ENCODE data around the gene RAX2.

The RAX2 gene

GRCh38 chr19:3785938-3786824 is 14.2 kb upstream of the RAX2 start, which contains the start of gene MATK:
Gene MATK, minus strand, starts transcription at chr19:3786381. Its CDS starts 1,246 bp downstream, at chr19:3785135.
- no peak for DNase-seq (ENCODE audit: low read depth, low spot score)
- no CpG with 5 or more reads among the region's 101 CpGs for WGBS (ENCODE audit: insufficient coverage, insufficient read length)
- H3K27ac ChIP-seq (ENCODE audit: low read length) = no peak within 1 kb of the TSS
- H3K4me3 ChIP-seq (ENCODE audit: low read length) = peak within 1 kb of the TSS; percentile 86
- peaks cover 2% of the 10 kb centered on the region for H3K36me3 ChIP-seq (ENCODE audit: control insufficient read depth, insufficient read depth, low read length)
- peaks cover 7% of the 10 kb centered on the region for H3K4me1 ChIP-seq (ENCODE audit: control insufficient read depth, insufficient read depth, low read length)
- H3K27me3 ChIP-seq (ENCODE audit: control insufficient read depth, insufficient read depth, low read length) = peaks cover 3% of the 10 kb centered on the region; the same call in 1 of the 2 replicates
- no peaks in the 10 kb centered on the region for H3K9me3 ChIP-seq (ENCODE audit: control insufficient read depth, insufficient read depth, low read length)

GRCh38 chr19:3785451-3785937 is 13.5 kb upstream of the RAX2 start:
- Histone ChIP-seq H3K9me3 (ENCODE audit: control insufficient read depth, insufficient read depth, low read length) (no peaks in the 10 kb centered on the region), H3K4me3 (ENCODE audit: low read length) (peak overlapping the region; percentile 86), H3K27ac (ENCODE audit: low read length) (no peak overlapping the region), H3K36me3 (ENCODE audit: control insufficient read depth, insufficient read depth, low read length) (peaks cover 2% of the 10 kb centered on the region), H3K4me1 (ENCODE audit: control insufficient read depth, insufficient read depth, low read length) (peaks cover 7% of the 10 kb centered on the region), H3K27me3 (ENCODE audit: control insufficient read depth, insufficient read depth, low read length) (peaks cover 3% of the 10 kb centered on the region; the same call in 1 of the 2 replicates)
- WGBS (ENCODE audit: insufficient coverage, insufficient read length) = no CpG with 5 or more reads among the region's 47 CpGs
- no peak for DNase-seq (ENCODE audit: low read depth, low spot score)

GRCh38 chr19:3784607-3785450 is 12.8 kb upstream of the RAX2 start:
- peaks cover 2% of the 10 kb centered on the region for H3K36me3 ChIP-seq (ENCODE audit: control insufficient read depth, insufficient read depth, low read length)
- DNase-seq (ENCODE audit: low read depth, low spot score) = no peak
- H3K4me1 ChIP-seq (ENCODE audit: control insufficient read depth, insufficient read depth, low read length) = peaks cover 7% of the 10 kb centered on the region
- H3K27ac ChIP-seq (ENCODE audit: low read length) = no peak overlapping the region
- no peaks in the 10 kb centered on the region for H3K9me3 ChIP-seq (ENCODE audit: control insufficient read depth, insufficient read depth, low read length)
- no CpG with 5 or more reads among the region's 25 CpGs for WGBS (ENCODE audit: insufficient coverage, insufficient read length)
- peaks cover 3% of the 10 kb centered on the region; the same call in 1 of the 2 replicates for H3K27me3 ChIP-seq (ENCODE audit: control insufficient read depth, insufficient read depth, low read length)
- peak overlapping the region; percentile 86 for H3K4me3 ChIP-seq (ENCODE audit: low read length)

GRCh38 chr19:3783660-3784584 is 11.9 kb upstream of the RAX2 start:
- no peaks in the 10 kb centered on the region for H3K9me3 ChIP-seq (ENCODE audit: control insufficient read depth, insufficient read depth, low read length)
- H3K27me3 ChIP-seq (ENCODE audit: control insufficient read depth, insufficient read depth, low read length) = peaks cover 3% of the 10 kb centered on the region; the same call in 1 of the 2 replicates
- 100% methylated on average over 1 of the region's 49 CpGs for WGBS (ENCODE audit: insufficient coverage, insufficient read length)
- no peak overlapping the region for H3K27ac ChIP-seq (ENCODE audit: low read length)
- H3K4me1 ChIP-seq (ENCODE audit: control insufficient read depth, insufficient read depth, low read length) = peaks cover 7% of the 10 kb centered on the region
- H3K36me3 ChIP-seq (ENCODE audit: control insufficient read depth, insufficient read depth, low read length) = peaks cover 2% of the 10 kb centered on the region
- DNase-seq (ENCODE audit: low read depth, low spot score) = no peak
- no peak overlapping the region for H3K4me3 ChIP-seq (ENCODE audit: low read length)

- WGBS (ENCODE audit: insufficient coverage, insufficient read length) = no CpG with 5 or more reads among the region's 13 CpGs
- DNase-seq (ENCODE audit: low read depth, low spot score) = no peak
- H3K27ac ChIP-seq (ENCODE audit: low read length) = no peak overlapping the region
- H3K9me3 ChIP-seq (ENCODE audit: control insufficient read depth, insufficient read depth, low read length) = no peaks in the 10 kb centered on the region
- H3K36me3 ChIP-seq (ENCODE audit: control insufficient read depth, insufficient read depth, low read length) = peaks cover 2% of the 10 kb centered on the region
- H3K27me3 ChIP-seq (ENCODE audit: control insufficient read depth, insufficient read depth, low read length) = peaks cover 3% of the 10 kb centered on the region; the same call in 1 of the 2 replicates
- no peak overlapping the region for H3K4me3 ChIP-seq (ENCODE audit: low read length)
- H3K4me1 ChIP-seq (ENCODE audit: control insufficient read depth, insufficient read depth, low read length) = peaks cover 7% of the 10 kb centered on the region
Measured at GRCh38 chr19:3782903-3783302, 10.9 kb upstream of the RAX2 start.

- Histone ChIP-seq H3K27ac (ENCODE audit: low read length) (no peak overlapping the region), H3K27me3 (ENCODE audit: control insufficient read depth, insufficient read depth, low read length) (peaks cover 3% of the 10 kb centered on the region; the same call in 1 of the 2 replicates), H3K4me3 (ENCODE audit: low read length) (no peak overlapping the region), H3K9me3 (ENCODE audit: control insufficient read depth, insufficient read depth, low read length) (no peaks in the 10 kb centered on the region), H3K4me1 (ENCODE audit: control insufficient read depth, insufficient read depth, low read length) (peaks cover 7% of the 10 kb centered on the region), H3K36me3 (ENCODE audit: control insufficient read depth, insufficient read depth, low read length) (peaks cover 2% of the 10 kb centered on the region)
- DNase-seq (ENCODE audit: low read depth, low spot score) = no peak
- WGBS (ENCODE audit: insufficient coverage, insufficient read length) = no CpG with 5 or more reads among the region's 1 CpG
Measured at GRCh38 chr19:3782330-3782729, 10.3 kb upstream of the RAX2 start.

- peaks cover 2% of the 10 kb centered on the region for H3K36me3 ChIP-seq (ENCODE audit: control insufficient read depth, insufficient read depth, low read length)
- no peak overlapping the region for H3K4me3 ChIP-seq (ENCODE audit: low read length)
- H3K27ac ChIP-seq (ENCODE audit: low read length) = no peak overlapping the region
- no CpG with 5 or more reads among the region's 2 CpGs for WGBS (ENCODE audit: insufficient coverage, insufficient read length)
- peaks cover 3% of the 10 kb centered on the region; the same call in 1 of the 2 replicates for H3K27me3 ChIP-seq (ENCODE audit: control insufficient read depth, insufficient read depth, low read length)
- H3K9me3 ChIP-seq (ENCODE audit: control insufficient read depth, insufficient read depth, low read length) = no peaks in the 10 kb centered on the region
- no peak for DNase-seq (ENCODE audit: low read depth, low spot score)
- peaks cover 7% of the 10 kb centered on the region for H3K4me1 ChIP-seq (ENCODE audit: control insufficient read depth, insufficient read depth, low read length)
Measured at GRCh38 chr19:3781603-3782002, 9.6 kb upstream of the RAX2 start.

GRCh38 chr19:3780786-3781304 is 8.8 kb upstream of the RAX2 start:
- no peak overlapping the region for H3K4me3 ChIP-seq (ENCODE audit: low read length)
- peaks cover 3% of the 10 kb centered on the region; the same call in 1 of the 2 replicates for H3K27me3 ChIP-seq (ENCODE audit: control insufficient read depth, insufficient read depth, low read length)
- WGBS (ENCODE audit: insufficient coverage, insufficient read length) = no CpG with 5 or more reads among the region's 9 CpGs
- H3K27ac ChIP-seq (ENCODE audit: low read length) = no peak overlapping the region
- peaks cover 7% of the 10 kb centered on the region for H3K4me1 ChIP-seq (ENCODE audit: control insufficient read depth, insufficient read depth, low read length)
- H3K9me3 ChIP-seq (ENCODE audit: control insufficient read depth, insufficient read depth, low read length) = no peaks in the 10 kb centered on the region
- no peak for DNase-seq (ENCODE audit: low read depth, low spot score)
- H3K36me3 ChIP-seq (ENCODE audit: control insufficient read depth, insufficient read depth, low read length) = peaks cover 2% of the 10 kb centered on the region

- no CpG with 5 or more reads among the region's 44 CpGs for WGBS (ENCODE audit: insufficient coverage, insufficient read length)
- H3K9me3 ChIP-seq (ENCODE audit: control insufficient read depth, insufficient read depth, low read length) = no peaks in the 10 kb centered on the region
- H3K36me3 ChIP-seq (ENCODE audit: control insufficient read depth, insufficient read depth, low read length) = no peaks in the 10 kb centered on the region; the same call in none of the 2 replicates
- peaks cover 3% of the 10 kb centered on the region; the same call in 1 of the 2 replicates for H3K4me1 ChIP-seq (ENCODE audit: control insufficient read depth, insufficient read depth, low read length)
- H3K4me3 ChIP-seq (ENCODE audit: low read length) = no peak overlapping the region
- no peak for DNase-seq (ENCODE audit: low read depth, low spot score)
- H3K27me3 ChIP-seq (ENCODE audit: control insufficient read depth, insufficient read depth, low read length) = no peaks in the 10 kb centered on the region
- H3K27ac ChIP-seq (ENCODE audit: low read length) = no peak overlapping the region
Measured at GRCh38 chr19:3778899-3779723, 7.1 kb upstream of the RAX2 start.
